B cell (primary cell): ENCODE measurements around the gene TPST1. TPM values are rescaled to one million over a fixed set of nuclear protein-coding genes. Genes with fewer than 3 reads are reported as not detected.

Experiments used
- ATAC-seq: fragments of 200-7000 bp; cut with Tn5 transposase; one replicate; pipeline ENCODE4 v1.10.0; 2021; ENCODE audit warnings: low read depth, mild to moderate bottlenecking, moderate number of reproducible peaks, moderate library complexity
- CTCF ChIA-PET: fragments of 350-600 bp; sonication (Branson Sonifier 250); formaldehyde crosslinking; loops from one replicate; lab custom pipeline; 2021; ENCODE audit warnings: antibody characterized with exemption, inconsistent platforms; lab: Charles Lee
- POLR2A ChIA-PET: fragments of 350-600 bp; sonication (Branson Sonifier 250); formaldehyde crosslinking; loops from one replicate; lab custom pipeline; 2021; ENCODE audit warnings: antibody characterized with exemption; lab: Charles Lee
- DNase-seq: peaks from one replicate; pipeline ENCODE4 v3.0.0; 2013
- H2AFZ ChIP-seq: 2 replicates; pipeline ENCODE4 v1.6.1; 2012; ENCODE audit warnings: mild to moderate bottlenecking, low read depth, low read length; ENCODE audit not compliant: insufficient read depth, poor library complexity, severe bottlenecking
- H3K27ac ChIP-seq, 2 donors: 1 replicate in 1 of 2; 2 replicates in 1 of 2; pipeline ENCODE4 v1.5.1; 2012 to 2013; ENCODE audit warnings: low read length in 2 of 2, mild to moderate bottlenecking in 2 of 2, moderate library complexity in 1 of 2
- H3K27me3 ChIP-seq, 4 experiments: fragments of 200-600 bp in 1 of 4; sonication (generic) in 1 of 4; replicated peaks in 1 of 4; 1 replicate in 2 of 4; 2 replicates in 2 of 4; pipeline versions ENCODE4 v1.6.1 to v1.7.0; 2013 to 2016; ENCODE audit warnings: low read length in 3 of 4, mild to moderate bottlenecking in 2 of 4, mixed read lengths in 1 of 4, moderate library complexity in 1 of 4; ENCODE audit not compliant: insufficient read depth in 4 of 4, control insufficient read depth in 3 of 4; ENCODE audit errors: control extremely low read depth in 1 of 4
- H3K36me3 ChIP-seq, 2 experiments: replicated peaks in 1 of 2; 1 replicate in 1 of 2; 2 replicates in 1 of 2; pipeline versions ENCODE4 v1.6.1 to v1.7.1; 2013; ENCODE audit warnings: low read length in 1 of 2; ENCODE audit not compliant: insufficient read depth in 2 of 2, control insufficient read depth in 1 of 2; ENCODE audit errors: control extremely low read depth in 1 of 2, extremely low read depth in 1 of 2
- H3K4me1 ChIP-seq, 2 donors: fragments of 200-600 bp in 1 of 2; sonication (generic) in 1 of 2; 1 replicate in 1 of 2; 2 replicates in 1 of 2; pipeline versions ENCODE4 v1.5.1 to v1.6.1; 2013 to 2017; ENCODE audit warnings: low read length in 2 of 2; ENCODE audit not compliant: control insufficient read depth in 2 of 2, insufficient read depth in 2 of 2
- H3K4me2 ChIP-seq: replicated peaks from 2 replicates; pipeline ENCODE3; 2012; ENCODE audit warnings: mild to moderate bottlenecking, low read depth, low read length; ENCODE audit not compliant: poor library complexity, severe bottlenecking
- H3K4me3 ChIP-seq, 5 experiments: fragments of 200-600 bp in 1 of 5; sonication (generic) in 1 of 5; 1 replicate in 3 of 5; 2 replicates in 2 of 5; pipeline versions ENCODE4 v1.5.1 to v1.7.0; 2011 to 2016; ENCODE audit warnings: low read length in 4 of 5, mild to moderate bottlenecking in 4 of 5, low read depth in 2 of 5, control low read depth in 1 of 5, moderate library complexity in 1 of 5; ENCODE audit not compliant: insufficient read depth in 1 of 5; ENCODE audit errors: control extremely low read depth in 1 of 5, extremely low read depth in 1 of 5
- H3K79me2 ChIP-seq: fragments of 200-600 bp; sonication (generic); one replicate; pipeline ENCODE4 v1.6.0; 2016; ENCODE audit warnings: low read length; ENCODE audit not compliant: control insufficient read depth, insufficient read depth
- H3K9ac ChIP-seq: fragments of 200-600 bp; sonication (generic); 2 replicates; pipeline ENCODE4 v1.6.1; 2017; ENCODE audit warnings: mild to moderate bottlenecking, low read length, moderate library complexity
- H3K9me3 ChIP-seq, 3 donors: one replicate each; pipeline versions ENCODE4 v1.6.1 to v1.7.1; 2013; ENCODE audit warnings: low read length in 2 of 3; ENCODE audit not compliant: control insufficient read depth in 2 of 3, insufficient read depth in 1 of 3; ENCODE audit errors: control extremely low read depth in 1 of 3
- H4K20me1 ChIP-seq: 2 replicates; pipeline ENCODE4 v1.6.0; 2012; ENCODE audit warnings: mild to moderate bottlenecking, low read length; ENCODE audit not compliant: insufficient read depth, control insufficient read depth, poor library complexity, severe bottlenecking
- H3K27ac Mint-ChIP-seq: one replicate; pipeline ENCODE4 v1.8.0; 2021; ENCODE audit warnings: mixed read lengths
- H3K27me3 Mint-ChIP-seq: one replicate; pipeline ENCODE4 v1.8.0; 2021; ENCODE audit warnings: mixed read lengths
- H3K4me1 Mint-ChIP-seq: one replicate; pipeline ENCODE4 v1.8.0; 2021; ENCODE audit warnings: mixed read lengths
- H3K4me3 Mint-ChIP-seq: one replicate; pipeline ENCODE4 v1.8.0; 2021; ENCODE audit warnings: mixed read lengths
- H3K9me3 Mint-ChIP-seq: one replicate; pipeline ENCODE4 v1.8.0; 2022; ENCODE audit warnings: mixed read lengths; ENCODE audit not compliant: insufficient read depth
- CTCF ChIP-seq: fragments of 200-600 bp; IDR thresholded peaks from one replicate; pipeline ENCODE4 v1.8.0; 2022; ENCODE audit warnings: antibody characterized with exemption, mild to moderate bottlenecking
- EZH2 ChIP-seq: IDR thresholded peaks from 2 replicates; pipeline ENCODE4 v1.6.1; 2012; ENCODE audit warnings: borderline replicate concordance, low read depth, mild to moderate bottlenecking, moderate library complexity, low read length; ENCODE audit not compliant: insufficient read depth, poor library complexity, severe bottlenecking
- WGBS: methylation state at CpG from one replicate; pipeline ENCODE4 v1.1.5; 2013; ENCODE audit warnings: missing lambda C conversion rate; ENCODE audit not compliant: insufficient coverage; 5-methylcytosine and 5-hydroxymethylcytosine counted together
- intact Hi-C: fragments of 100-400 bp; cut with micrococcal nuclease; formaldehyde crosslinking; loops from one replicate; pipeline ENCODE4 v1.10.0; 2022
- polyA plus RNA-seq: library from polyadenylated mRNA; depleted of rRNA; stranded (reverse); fragments of >200 nt; gene quantifications from 2 replicates; pipeline ENCODE4 v1.2.3, GENCODE V29; 2012
- total RNA-seq, 2 donors: library from RNA; stranded (reverse); fragments of 120-200 nt in 1 of 2; gene quantifications; 1 replicate in 1 of 2; 2 replicates in 1 of 2; pipeline versions ENCODE4 v1.2.3 to v1.2.4, GENCODE V29; 2013 to 2022

TPST1 gene
- total and polyA plus RNA-seq, 2 donors (not counting 1 experiment from before 2014, with no cell fraction given), result 13.0 to 17.0 TPM

DNA sequence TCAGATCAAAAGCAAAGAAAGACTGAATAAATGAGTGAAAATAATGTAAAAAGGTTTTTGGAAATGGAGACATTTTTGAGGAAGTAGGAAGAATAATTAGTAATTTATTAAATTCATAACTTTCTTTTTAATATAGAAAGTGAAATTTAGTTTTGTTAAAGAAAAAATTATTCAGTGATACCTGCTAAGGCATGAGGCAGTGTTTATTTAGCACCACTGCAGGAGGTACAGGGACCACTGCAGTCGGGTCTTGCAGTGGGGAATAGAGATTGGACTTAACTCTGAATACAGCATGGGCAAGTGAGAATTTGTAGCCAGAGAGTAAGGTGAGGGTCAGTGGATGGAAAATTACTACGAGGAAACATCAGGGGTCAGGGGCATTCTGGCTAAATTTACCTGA, 39.9 kb downstream of the TPST1 start:
- no peak overlapping the region for H2AFZ ChIP-seq
- peaks cover 4% of the 10 kb centered on the region for H4K20me1 ChIP-seq
- no peaks in the 10 kb centered on the region for H3K9me3 ChIP-seq
- DNase-seq (no peak), ATAC-seq (no peak)
- no peak overlapping the region for H3K27ac ChIP-seq
- H3K79me2 ChIP-seq, result no peaks in the 10 kb centered on the region
- CTCF ChIA-PET, result no interaction called here
- Mint-ChIP-seq H3K27me3 (no peaks in the 10 kb centered on the region), H3K9me3 (no peaks in the 10 kb centered on the region), H3K4me3 (no peak overlapping the region), H3K4me1 (peaks cover 4% of the 10 kb centered on the region), H3K27ac (no peak overlapping the region)
- POLR2A ChIA-PET, result no interaction called here
- H3K27me3 ChIP-seq, result no peaks in the 10 kb centered on the region
- TF ChIP-seq EZH2 (no peak), CTCF (no peak)
- peaks cover 0 to 4% of the 10 kb centered on the region in 2 experiments for H3K36me3 ChIP-seq
- no peak overlapping the region for H3K4me3 ChIP-seq
- H3K4me1 ChIP-seq, result no peaks in the 10 kb centered on the region
- H3K9ac ChIP-seq, result no peak overlapping the region
- 87% methylated on average over 2 of the region's 2 CpGs for WGBS
- no peak overlapping the region for H3K4me2 ChIP-seq
- intact Hi-C loops, result no loop called here

- no peaks in the 10 kb centered on the region for H3K9me3 Mint-ChIP-seq
- no peaks in the 10 kb centered on the region for H3K9me3 ChIP-seq
- DNase-seq, result no peak
- intact Hi-C loops, result no loop called here
- no peak overlapping the region for H2AFZ ChIP-seq
- no peak overlapping the region for H3K27ac Mint-ChIP-seq
- peaks cover 4% of the 10 kb centered on the region for H3K4me1 Mint-ChIP-seq
- H3K27me3 Mint-ChIP-seq, result no peaks in the 10 kb centered on the region
- no peak for ATAC-seq
- CTCF ChIA-PET, result no interaction called here
- no peaks in the 10 kb centered on the region for H4K20me1 ChIP-seq
- H3K9ac ChIP-seq, result no peak overlapping the region
- no peak overlapping the region for H3K4me2 ChIP-seq
- H3K36me3 ChIP-seq, result no peaks in the 10 kb centered on the region
- no peak for TF ChIP-seq EZH2
- no peak for TF ChIP-seq CTCF
- H3K79me2 ChIP-seq, result no peaks in the 10 kb centered on the region
- H3K4me3 ChIP-seq, result no peak overlapping the region
- no peaks in the 10 kb centered on the region for H3K27me3 ChIP-seq
- H3K4me1 ChIP-seq, result no peaks in the 10 kb centered on the region
- H3K4me3 Mint-ChIP-seq, result no peak overlapping the region
- WGBS, result no CpG with 5 or more reads among the region's 2 CpGs
- POLR2A ChIA-PET, result no interaction called here
- no peak overlapping the region for H3K27ac ChIP-seq
These were observed 41.5 kb downstream of the TPST1 start for GRCh38 chr7:66246554-66247171.
